Mesodermal cell (in vitro differentiated cells): ENCODE measurements around the gene KCTD11.

Experiments
- H3K27ac ChIP-seq: 2 replicates; pipeline ENCODE4 v1.7.0; 2013; ENCODE audit warnings: mild to moderate bottlenecking, low read depth, low read length, moderate library complexity; ENCODE audit not compliant: severe bottlenecking
- H3K36me3 ChIP-seq: 2 replicates; pipeline ENCODE4 v1.7.1; 2013; ENCODE audit warnings: mild to moderate bottlenecking, low read length, moderate library complexity; ENCODE audit not compliant: control insufficient read depth, insufficient read depth
- H3K4me1 ChIP-seq: one replicate; pipeline ENCODE4 v1.7.1; 2013; ENCODE audit warnings: mild to moderate bottlenecking, low read length; ENCODE audit not compliant: insufficient read depth, control insufficient read depth, poor library complexity, severe bottlenecking
- H3K4me3 ChIP-seq: 2 replicates; pipeline ENCODE4 v1.7.0; 2013; ENCODE audit warnings: low read length, control low read depth, mild to moderate bottlenecking; ENCODE audit not compliant: insufficient read depth, poor library complexity, severe bottlenecking; ENCODE audit errors: extremely low read depth
- H3K9me3 ChIP-seq: 2 replicates; pipeline ENCODE4 v1.7.1; 2013; ENCODE audit warnings: mild to moderate bottlenecking, low read length, moderate library complexity; ENCODE audit not compliant: control insufficient read depth
- WGBS, 2 experiments: methylation state at CpG; one replicate each; pipeline ENCODE4 v1.1.5; 2013; ENCODE audit warnings: missing lambda C conversion rate in 2 of 2; ENCODE audit not compliant: insufficient coverage in 2 of 2; 5-methylcytosine and 5-hydroxymethylcytosine counted together

Gene KCTD11

DNA sequence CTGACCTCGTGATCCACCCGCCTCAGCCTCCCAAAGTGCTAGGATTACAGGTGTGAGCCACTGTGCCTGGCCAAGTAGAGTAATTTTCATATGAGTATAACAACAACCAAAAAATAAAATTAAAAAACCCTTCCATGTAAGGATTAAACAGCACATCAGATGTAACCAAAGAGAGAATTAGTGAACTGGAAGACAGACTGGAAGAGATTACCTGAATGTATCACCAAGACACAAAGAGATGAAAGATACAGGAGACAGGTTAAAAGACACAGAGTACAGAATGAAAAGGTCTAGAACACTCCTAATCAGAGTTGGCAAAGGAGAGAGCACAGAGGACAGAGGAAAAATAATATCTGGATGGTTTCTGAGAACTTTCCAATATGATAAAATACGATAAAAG lies 27.2 kb downstream of the KCTD11 start:
- no peak overlapping the region for H3K4me3 ChIP-seq
- no peaks in the 10 kb centered on the region for H3K4me1 ChIP-seq
- peaks cover 10% of the 10 kb centered on the region for H3K9me3 ChIP-seq
- H3K36me3 ChIP-seq = no peaks in the 10 kb centered on the region
- H3K27ac ChIP-seq = no peak overlapping the region
- WGBS, 2 experiments = no CpG with 5 or more reads among the region's 3 CpGs

- peaks cover 10% of the 10 kb centered on the region for H3K9me3 ChIP-seq
- no peak overlapping the region for H3K27ac ChIP-seq
- no peak overlapping the region for H3K4me3 ChIP-seq
- H3K4me1 ChIP-seq = no peaks in the 10 kb centered on the region
- no peaks in the 10 kb centered on the region for H3K36me3 ChIP-seq
- 81 to 89% methylated on average over 5 to 7 of the region's 7 CpGs for WGBS, 2 experiments
Observed at GRCh38 chr17:7380321-7380720, 28.4 kb downstream of the KCTD11 start.

- peak within 1 kb of the TSS; percentile 28 for H3K4me3 ChIP-seq
Observed at GRCh38 chr17:7380855-7381683, 29.1 kb downstream of the KCTD11 start, which contains the start of gene TNK1. Gene TNK1, plus strand, starts transcription at chr17:7381089. Its CDS starts 1,838 bp downstream, at chr17:7382927.

GRCh38 chr17:7382901-7383300 lies 30.9 kb downstream of the KCTD11 start:
- no peak overlapping the region for H3K27ac ChIP-seq
- H3K4me3 ChIP-seq = no peak overlapping the region
- H3K36me3 ChIP-seq = no peaks in the 10 kb centered on the region
- peaks cover 10% of the 10 kb centered on the region for H3K9me3 ChIP-seq
- WGBS, 2 experiments = 84 to 91% methylated on average over 8 to 9 of the region's 10 CpGs
- no peaks in the 10 kb centered on the region for H3K4me1 ChIP-seq

More at GRCh38 chr17:7380855-7381683, 29.1 kb downstream of the KCTD11 start, which contains the start of gene TNK1:
- Histone ChIP-seq H3K27ac (no peak within 1 kb of the TSS), H3K9me3 (peaks cover 10% of the 10 kb centered on the region), H3K4me1 (no peaks in the 10 kb centered on the region), H3K36me3 (no peaks in the 10 kb centered on the region)
- 7 to 9% methylated on average over 42 to 44 of the region's 52 CpGs for WGBS, 2 experiments

DNA sequence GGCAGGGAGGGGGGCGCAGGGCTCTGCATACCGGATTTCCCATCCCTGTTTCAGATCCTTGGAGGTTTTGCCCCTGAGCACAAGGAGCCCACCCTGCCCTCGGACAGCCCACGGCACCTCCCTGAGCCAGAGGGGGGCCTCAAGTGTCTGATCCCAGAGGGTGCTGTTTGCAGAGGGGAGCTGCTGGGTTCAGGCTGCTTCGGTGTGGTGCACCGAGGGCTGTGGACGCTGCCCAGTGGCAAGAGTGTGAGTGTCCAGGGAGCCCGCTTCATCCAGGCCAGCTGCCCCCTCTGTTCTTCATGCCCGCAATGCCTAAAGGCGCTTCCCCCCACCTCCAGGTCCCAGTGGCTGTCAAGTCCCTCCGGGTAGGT lies 31.4 kb downstream of the KCTD11 start:
- H3K27ac ChIP-seq = no peak overlapping the region
- H3K4me1 ChIP-seq = no peaks in the 10 kb centered on the region
- H3K36me3 ChIP-seq = peaks cover 3% of the 10 kb centered on the region
- WGBS, 2 experiments = 89 to 91% methylated on average over 7 to 9 of the region's 11 CpGs
- peaks cover 10% of the 10 kb centered on the region for H3K9me3 ChIP-seq
- no peak overlapping the region for H3K4me3 ChIP-seq

DNA sequence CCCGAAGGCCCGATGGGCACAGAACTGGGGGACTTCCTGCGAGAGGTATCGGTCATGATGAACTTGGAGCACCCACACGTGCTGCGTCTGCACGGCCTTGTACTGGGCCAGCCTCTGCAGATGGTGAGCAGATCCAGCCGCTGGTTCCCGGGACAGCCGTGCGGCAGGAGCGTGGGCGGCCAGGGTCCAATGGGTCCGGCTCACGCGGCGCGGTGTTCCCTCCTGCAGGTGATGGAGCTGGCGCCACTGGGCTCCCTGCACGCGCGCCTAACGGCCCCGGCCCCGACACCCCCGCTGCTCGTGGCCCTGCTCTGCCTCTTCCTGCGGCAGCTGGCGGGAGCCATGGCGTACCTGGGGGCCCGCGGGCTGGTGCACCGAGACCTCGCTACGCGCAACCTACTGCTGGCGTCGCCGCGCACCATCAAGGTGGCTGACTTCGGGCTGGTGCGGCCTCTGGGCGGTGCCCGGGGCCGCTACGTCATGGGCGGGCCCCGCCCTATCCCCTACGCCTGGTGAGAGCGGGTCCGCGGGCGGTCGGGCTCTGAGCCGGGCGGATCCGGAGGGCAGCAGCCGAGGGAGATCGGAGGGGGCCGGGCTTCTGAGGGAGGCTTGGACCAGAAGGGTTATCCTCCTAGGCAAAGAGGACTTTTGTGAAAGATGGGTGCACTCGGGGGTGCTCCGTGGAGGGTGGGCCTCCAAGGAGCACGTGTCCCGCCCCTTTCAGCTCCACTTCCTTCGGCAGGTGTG lies 32.0 kb downstream of the KCTD11 start:
- H3K4me1 ChIP-seq = no peaks in the 10 kb centered on the region
- peak overlapping the region; percentile 27 for H3K4me3 ChIP-seq
- 18 to 19% methylated on average over 43 to 64 of the region's 65 CpGs for WGBS, 2 experiments
- peaks cover 10% of the 10 kb centered on the region for H3K9me3 ChIP-seq
- no peak overlapping the region for H3K27ac ChIP-seq
- peaks cover 9% of the 10 kb centered on the region for H3K36me3 ChIP-seq

DNA sequence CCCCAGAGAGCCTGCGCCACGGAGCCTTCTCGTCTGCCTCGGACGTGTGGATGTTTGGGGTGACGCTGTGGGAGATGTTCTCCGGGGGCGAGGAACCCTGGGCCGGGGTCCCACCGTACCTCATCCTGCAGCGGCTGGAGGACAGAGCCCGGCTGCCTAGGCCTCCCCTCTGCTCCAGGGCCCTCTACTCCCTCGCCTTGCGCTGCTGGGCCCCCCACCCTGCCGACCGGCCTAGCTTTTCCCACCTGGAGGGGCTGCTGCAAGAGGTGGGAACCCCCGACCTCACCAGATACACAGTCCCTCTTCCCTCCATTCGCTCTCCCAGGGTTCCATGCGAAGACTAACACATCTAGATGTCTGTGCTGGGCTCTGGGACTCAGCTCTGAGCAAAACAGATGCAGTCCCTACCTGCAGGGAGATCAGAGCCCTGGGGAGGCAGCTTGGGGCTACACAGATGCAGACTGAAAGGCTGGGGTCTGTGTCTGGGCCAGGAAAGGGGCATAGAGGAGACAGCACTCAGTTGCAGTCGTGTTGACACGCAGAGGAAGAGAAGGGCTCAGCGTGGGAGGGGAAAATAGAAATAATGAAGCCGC lies 32.6 kb downstream of the KCTD11 start:
- WGBS, 2 experiments = 70 to 75% methylated on average over 14 to 16 of the region's 23 CpGs
- H3K27ac ChIP-seq = no peak overlapping the region
- peaks cover 16% of the 10 kb centered on the region for H3K36me3 ChIP-seq
- H3K4me3 ChIP-seq = peak overlapping the region; percentile 27
- peaks cover 4% of the 10 kb centered on the region for H3K9me3 ChIP-seq
- no peaks in the 10 kb centered on the region for H3K4me1 ChIP-seq

- H3K36me3 ChIP-seq = peaks cover 45% of the 10 kb centered on the region
- H3K27ac ChIP-seq = no peak overlapping the region
- no peak overlapping the region for H3K4me3 ChIP-seq
- no peaks in the 10 kb centered on the region for H3K9me3 ChIP-seq
- 92 to 97% methylated on average over 8 to 10 of the region's 10 CpGs for WGBS, 2 experiments
- H3K4me1 ChIP-seq = peaks cover 10% of the 10 kb centered on the region
Observed at GRCh38 chr17:7388856-7389255, 36.9 kb downstream of the KCTD11 start.

DNA sequence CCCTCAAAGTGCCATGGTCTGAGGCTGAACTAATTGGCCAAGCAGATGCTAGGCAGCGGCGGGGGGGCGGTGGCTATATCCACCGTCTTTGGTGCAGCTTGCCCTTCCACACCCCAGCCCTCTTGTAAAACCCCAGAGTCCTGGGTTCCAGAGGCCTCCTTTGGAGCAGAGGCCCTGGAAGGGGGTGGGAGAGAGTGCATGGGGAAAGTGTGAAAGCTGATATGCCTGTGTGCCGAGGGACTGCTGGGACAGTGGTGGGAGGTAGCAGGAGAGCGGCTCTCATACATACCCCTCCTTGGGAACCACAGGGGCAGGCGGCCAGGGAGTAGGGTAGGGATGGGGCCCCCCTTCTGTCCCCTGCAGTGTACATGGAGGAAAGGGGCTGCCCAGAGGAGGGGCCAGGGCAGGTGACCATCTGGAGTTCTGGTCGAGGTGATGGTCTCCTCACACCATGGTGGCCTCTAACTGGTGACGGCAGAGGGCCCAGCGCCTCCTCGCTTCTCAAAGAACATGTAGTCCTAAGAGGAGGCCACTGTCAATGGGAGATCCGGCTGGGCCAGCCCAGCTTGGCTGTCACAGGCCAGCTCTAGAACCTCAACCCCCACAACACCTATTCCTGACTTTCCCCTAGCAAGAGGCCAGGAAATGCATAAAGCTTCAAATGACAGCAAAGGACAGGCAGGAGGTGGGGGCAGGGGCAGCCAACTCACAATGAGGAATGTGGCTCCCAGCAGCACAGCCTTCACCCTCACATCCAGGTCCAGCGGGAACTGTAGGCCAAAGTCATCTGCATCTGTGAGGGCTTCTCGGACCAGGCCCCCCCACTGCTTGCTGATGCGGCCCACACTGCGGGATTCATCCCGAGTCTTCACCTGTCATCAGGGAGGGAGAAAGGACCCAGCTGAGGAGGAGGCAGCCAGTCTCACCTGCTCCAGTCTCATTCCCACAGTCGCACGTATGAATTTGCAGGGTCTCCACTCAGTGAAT lies 38.3 kb downstream of the KCTD11 start:
- peaks cover 10% of the 10 kb centered on the region for H3K4me1 ChIP-seq
- no peaks in the 10 kb centered on the region for H3K9me3 ChIP-seq
- no peak overlapping the region for H3K4me3 ChIP-seq
- no peak overlapping the region for H3K27ac ChIP-seq
- peaks cover 45% of the 10 kb centered on the region for H3K36me3 ChIP-seq
- WGBS, 2 experiments = 69 to 78% methylated on average over 13 to 14 of the region's 19 CpGs

DNA sequence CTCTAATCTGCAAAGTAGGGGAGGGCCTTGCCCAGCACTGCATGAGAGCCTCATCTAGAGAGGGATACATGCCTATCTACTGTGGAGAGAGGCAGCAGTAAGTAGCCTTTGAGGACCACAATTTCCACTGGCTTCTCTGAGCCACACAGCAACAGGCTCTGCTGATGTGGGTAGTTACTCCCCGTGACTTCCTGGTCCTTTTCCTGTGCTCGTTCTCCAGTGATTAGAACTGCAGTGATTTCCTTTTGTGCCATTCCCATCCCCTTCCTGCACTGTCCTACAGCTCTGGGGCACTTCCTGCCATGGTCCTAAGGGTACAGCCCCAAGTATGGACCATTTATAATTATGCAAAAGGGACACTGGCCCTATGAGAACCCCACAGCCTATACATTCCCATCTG lies 39.3 kb downstream of the KCTD11 start:
- Histone ChIP-seq H3K4me3 (no peak overlapping the region), H3K36me3 (peaks cover 45% of the 10 kb centered on the region), H3K4me1 (peaks cover 10% of the 10 kb centered on the region), H3K27ac (no peak overlapping the region), H3K9me3 (no peaks in the 10 kb centered on the region)
- WGBS, 2 experiments = 77 to 94% methylated on average over 2 of the region's 2 CpGs
